GM18505 (cell line): ENCODE results near the gene KLHL25.

Experiments used
- ATAC-seq: cut with Tn5 transposase; IDR thresholded peaks from one replicate; pipeline ENCODE4 v1.9.1; 2021; ENCODE audit not compliant: unreplicated experiment
- POLR2A ChIP-seq: IDR thresholded peaks from 4 replicates; pipeline ENCODE4 v1.6.1; 2011; ENCODE audit warnings: borderline replicate concordance; ENCODE audit not compliant: insufficient read depth, insufficient read length; ENCODE audit errors: extremely low read depth

Gene KLHL25

GRCh38 chr15:85726454-85726853 lies 68.3 kb downstream of the KLHL25 start:
- ATAC-seq: no peak

GRCh38 chr15:85725564-85725963 lies 69.2 kb downstream of the KLHL25 start:
- ATAC-seq: no peak
- TF ChIP-seq POLR2A: no peak

More at GRCh38 chr15:85726454-85726853, 68.3 kb downstream of the KLHL25 start:
- no peak for TF ChIP-seq POLR2A

- TF ChIP-seq POLR2A: no peak
- ATAC-seq: no peak
Measured at GRCh38 chr15:85725019-85725418, 69.7 kb downstream of the KLHL25 start.

- no peak for TF ChIP-seq POLR2A
- no peak for ATAC-seq
Measured at GRCh38 chr15:85723960-85724945, 70.5 kb downstream of the KLHL25 start.

GRCh38 chr15:85722374-85723152 lies 72.2 kb downstream of the KLHL25 start:
- no peak for ATAC-seq
- no peak for TF ChIP-seq POLR2A

GRCh38 chr15:85718981-85719380 lies 75.7 kb downstream of the KLHL25 start:
- ATAC-seq: no peak
- no peak for TF ChIP-seq POLR2A

GRCh38 chr15:85718271-85718971 lies 76.3 kb downstream of the KLHL25 start:
- TF ChIP-seq POLR2A: no peak
- peak; percentile 76 for ATAC-seq

GRCh38 chr15:85717212-85717611 lies 77.5 kb downstream of the KLHL25 start:
- ATAC-seq: no peak
- TF ChIP-seq POLR2A: no peak

GRCh38 chr15:85716261-85716660 lies 78.5 kb downstream of the KLHL25 start:
- TF ChIP-seq POLR2A: no peak
- ATAC-seq: no peak

- no peak for ATAC-seq
- TF ChIP-seq POLR2A: no peak
Measured at GRCh38 chr15:85711580-85712192, 83.0 kb downstream of the KLHL25 start.

GRCh38 chr15:85710340-85710842 lies 84.3 kb downstream of the KLHL25 start:
- TF ChIP-seq POLR2A: peak; percentile 73
- ATAC-seq: peak; percentile 52
